Activated T-helper 1 cell treated with anti-CD3 and anti-CD28 coated beads, Interleukin-12 subunit alpha, Interleukin-12 subunit beta, Interleukin-2, Interleukin-4 antibody, amounts not matched to agents 30 ng/mL and 10 ng/mL and 1 ng/mL, durations not matched to agents 14 hours and 24 hours and 36 hours (primary cell): ENCODE results near the gene CD9. TPM values are rescaled to one million over a fixed set of nuclear protein-coding genes. Genes with fewer than 3 reads are reported as not detected.

Experiments
- DNase-seq: peaks from one replicate; pipeline ENCODE4 v3.0.0; 2021; ENCODE audit warnings: low spot score
- H3K27ac Mint-ChIP-seq: one replicate; pipeline ENCODE4 v1.8.0; 2021; ENCODE audit warnings: mild to moderate bottlenecking, mixed read lengths
- H3K27me3 Mint-ChIP-seq: one replicate; pipeline ENCODE4 v1.8.0; 2022; ENCODE audit warnings: mild to moderate bottlenecking, moderate library complexity, mixed read lengths; ENCODE audit not compliant: insufficient read depth
- H3K36me3 Mint-ChIP-seq: one replicate; pipeline ENCODE4 v1.8.0; 2021; ENCODE audit warnings: low read depth, mixed read lengths
- H3K4me1 Mint-ChIP-seq: one replicate; pipeline ENCODE4 v1.8.0; 2021; ENCODE audit warnings: low read depth, mixed read lengths
- H3K4me3 Mint-ChIP-seq: one replicate; pipeline ENCODE4 v1.8.0; 2021; ENCODE audit warnings: mild to moderate bottlenecking, moderate library complexity, mixed read lengths
- H3K9me3 Mint-ChIP-seq: one replicate; pipeline ENCODE4 v1.8.0; 2021; ENCODE audit warnings: mixed read lengths
- intact Hi-C: fragments of 100-400 bp; cut with micrococcal nuclease; formaldehyde crosslinking; loops from one replicate; pipeline ENCODE4 v1.15.1; 2024
- total RNA-seq: library from RNA; stranded (reverse); gene quantifications from 2 replicates; pipeline ENCODE4 v1.2.3, GENCODE V29; 2022

The CD9 gene
- total RNA-seq, 1 donor from 2014 or later = 50.9 TPM

- H3K4me1 Mint-ChIP-seq = no peaks in the 10 kb centered on the region
- no peaks in the 10 kb centered on the region for H3K36me3 Mint-ChIP-seq
- H3K9me3 Mint-ChIP-seq = no peaks in the 10 kb centered on the region
- no peak overlapping the region for H3K4me3 Mint-ChIP-seq
- H3K27me3 Mint-ChIP-seq = peaks cover 11% of the 10 kb centered on the region
- no peak overlapping the region for H3K27ac Mint-ChIP-seq
- intact Hi-C loops = loop anchor here (1.0 kb wide), 5 partner anchors 90 to 319 kb away; no protein-coding TSS in a partner anchor
- no peak for DNase-seq
Measured at GRCh38 chr12:6285532-6286306, 85.5 kb downstream of the CD9 start.

Other genes starting within 250 kb of the CD9 start
- gene VWF, start 75.7 kb upstream of the CD9 start, total RNA-seq = not detected in 2 replicates
- not detected in 2 replicates for gene PLEKHG6, start 110.3 kb downstream of the CD9 start, total RNA-seq
- 51.4 and 55.9 TPM in 2 replicates for gene TNFRSF1A, start 141.7 kb downstream of the CD9 start, total RNA-seq
- gene SCNN1A, start 175.2 kb downstream of the CD9 start, total RNA-seq = 0.05 and 0.32 TPM in 2 replicates
- gene LTBR, start 183.8 kb downstream of the CD9 start, total RNA-seq = 0.64 and 1.3 TPM in 2 replicates
- gene CD27, start 244.6 kb downstream of the CD9 start, total RNA-seq = 82.1 and 82.3 TPM in 2 replicates